HCT116 (cell line): Measurements from ENCODE around the gene TIPIN. TPM values are rescaled to one million over a fixed set of nuclear protein-coding genes. Genes with fewer than 3 reads are reported as not detected.
A peak's percentile ranks its signal among the peaks of the same experiment; 100 is the strongest.

Source experiments
- ATAC-seq: fragments of 200-7000 bp; cut with Tn5 transposase; 2 replicates; pipeline ENCODE4 v1.9.1; 2020; ENCODE audit warnings: mild to moderate bottlenecking, moderate library complexity
- BruUV-seq: library from RNA; stranded (reverse); fragments of 400-500 nt; replicated peaks from 2 replicates; lab custom pipeline; 2021; lab: Mats Ljungman, UMichigan
- CTCF ChIA-PET: fragments of 300-600 bp; sonication (Branson Sonifier 250); formaldehyde crosslinking; loops from one replicate; lab custom pipeline; 2021; ENCODE audit warnings: antibody characterized with exemption; lab: Charles Lee
- POLR2A ChIA-PET: fragments of 300-600, 350-600 bp; sonication (Branson Sonifier 250); formaldehyde crosslinking; loops from one replicate; lab custom pipeline; 2021; ENCODE audit warnings: antibody characterized with exemption; lab: Charles Lee
- RAD21 ChIA-PET, 2 experiments: fragments of 300-600 bp; sonication (Branson Sonifier 250); formaldehyde crosslinking; loops; one replicate each; lab custom pipeline; 2023; ENCODE audit warnings: low total read pairs in 2 of 2; ENCODE audit not compliant: uncharacterized antibody in 2 of 2, unreplicated experiment in 2 of 2, low non-redundant PET in 1 of 2; lab: Charles Lee
- DNase-seq: peaks from one replicate; pipeline ENCODE4 v3.0.0-alpha.2; 2010; ENCODE audit warnings: low read depth, low spot score
- H2AFZ ChIP-seq: fragments of 200-600 bp; shearing (Covaris generic), sonication (generic); 2 replicates; pipeline ENCODE4 v1.6.1; 2017; ENCODE audit warnings: low read depth, mixed run types, mixed read lengths, antibody characterized with exemption, low read length; ENCODE audit not compliant: poor library complexity, severe bottlenecking
- H3K27ac ChIP-seq: 2 replicates; pipeline ENCODE4 v1.5.1; 2012; ENCODE audit warnings: low read depth, low read length
- H3K27me3 ChIP-seq: fragments of 200-600 bp; sonication (generic); 2 replicates; pipeline ENCODE4 v1.6.1; 2016; ENCODE audit warnings: mixed run types, low read length, mixed read lengths; ENCODE audit not compliant: insufficient read depth
- H3K36me3 ChIP-seq, 2 experiments: fragments of 200-500 bp in 1 of 2; fragments of 200-600 bp in 1 of 2; sonication (Bioruptor generic) in 1 of 2; sonication (generic) in 1 of 2; 2 replicates each; pipeline versions ENCODE4 v1.5.1 to v1.6.1; 2014 to 2016; ENCODE audit warnings: low read length in 2 of 2, inconsistent platforms in 1 of 2, mixed read lengths in 1 of 2, mixed run types in 1 of 2; ENCODE audit not compliant: insufficient read depth in 2 of 2, control insufficient read depth in 1 of 2
- H3K4me1 ChIP-seq, 2 experiments: fragments of 200-600 bp in 1 of 2; sonication (generic) in 1 of 2; 2 replicates each; pipeline versions ENCODE4 v1.5.1 to v1.6.1; 2012 to 2017; ENCODE audit warnings: low read length in 2 of 2, inconsistent platforms in 1 of 2, mild to moderate bottlenecking in 1 of 2, mixed read lengths in 1 of 2, mixed run types in 1 of 2, moderate library complexity in 1 of 2; ENCODE audit not compliant: insufficient read depth in 2 of 2, control insufficient read depth in 1 of 2
- H3K4me2 ChIP-seq: fragments of 200-600 bp; sonication (generic); 2 replicates; pipeline ENCODE4 v1.6.1; 2017; ENCODE audit warnings: mixed run types, low read length, mixed read lengths
- H3K4me3 ChIP-seq, 2 experiments: fragments of 200-600 bp in 1 of 2; sonication (generic) in 1 of 2; replicated peaks in 1 of 2; 2 replicates each; pipeline ENCODE4 v1.5.1; 2011 to 2016; ENCODE audit warnings: low read length in 2 of 2, control low read depth in 1 of 2, low read depth in 1 of 2, mild to moderate bottlenecking in 1 of 2, mixed read lengths in 1 of 2, mixed run types in 1 of 2
- H3K79me2 ChIP-seq: fragments of 200-600 bp; sonication (generic); 2 replicates; pipeline ENCODE4 v1.6.1; 2017; ENCODE audit warnings: mild to moderate bottlenecking, mixed run types, low read length, moderate library complexity, mixed read lengths; ENCODE audit not compliant: insufficient read depth
- H3K9ac ChIP-seq: fragments of 200-600 bp; sonication (generic); 2 replicates; pipeline ENCODE4 v1.6.1; 2016; ENCODE audit warnings: low read length, mixed read lengths
- H3K9me2 ChIP-seq: fragments of 200-600 bp; sonication (generic), shearing (Covaris generic); 2 replicates; pipeline ENCODE4 v1.6.1; 2017; ENCODE audit warnings: mixed run types, mild to moderate bottlenecking, moderate library complexity; ENCODE audit not compliant: insufficient read depth
- H3K9me3 ChIP-seq, 2 experiments: fragments of 200-500 bp in 1 of 2; fragments of 200-600 bp in 1 of 2; sonication (Bioruptor generic) in 1 of 2; sonication (generic) in 1 of 2; 2 replicates each; pipeline ENCODE4 v1.6.1; 2014 to 2017; ENCODE audit warnings: low read length in 2 of 2, mixed read lengths in 2 of 2, inconsistent platforms in 1 of 2, low read depth in 1 of 2, mild to moderate bottlenecking in 1 of 2, mixed run types in 1 of 2, moderate library complexity in 1 of 2; ENCODE audit not compliant: control insufficient read depth in 1 of 2, insufficient read depth in 1 of 2
- H4K20me1 ChIP-seq: fragments of 200-600 bp; sonication (generic), shearing (Covaris generic); 2 replicates; pipeline ENCODE4 v1.6.1; 2017; ENCODE audit warnings: mixed run types, mild to moderate bottlenecking, moderate library complexity; ENCODE audit not compliant: insufficient read depth
- EZH2phosphoT487 ChIP-seq: fragments of 200-600 bp; IDR thresholded peaks from 2 replicates; pipeline ENCODE4 v1.6.1; 2018; ENCODE audit warnings: antibody characterized with exemption, borderline replicate concordance
- TCF7L2 ChIP-seq: IDR thresholded peaks from 2 replicates; pipeline ENCODE4 v1.7.0; 2011; ENCODE audit warnings: borderline replicate concordance, inconsistent platforms; ENCODE audit not compliant: insufficient read depth, insufficient read length; ENCODE audit errors: extremely low read depth
- intact Hi-C: fragments of 100-400 bp; cut with micrococcal nuclease; formaldehyde crosslinking; loops from 2 replicates; pipeline ENCODE4 v1.10.0; 2022
- total RNA-seq: library from RNA; stranded (reverse); gene quantifications from one replicate; pipeline ENCODE4 v1.2.1, GENCODE V29; 2021; ENCODE audit not compliant: unreplicated experiment
- TF ChIP-seq, protein P1 (sequence below): IDR thresholded peaks from 2 replicates; pipeline ENCODE4 v1.6.1; 2011; ENCODE audit warnings: mild to moderate bottlenecking, low read length, moderate library complexity; ENCODE audit not compliant: insufficient replicate concordance; ENCODE audit errors: extremely low read depth

TIPIN gene
- total RNA-seq, 1 experiment from 2014 or later: 28.1 TPM

DNA sequence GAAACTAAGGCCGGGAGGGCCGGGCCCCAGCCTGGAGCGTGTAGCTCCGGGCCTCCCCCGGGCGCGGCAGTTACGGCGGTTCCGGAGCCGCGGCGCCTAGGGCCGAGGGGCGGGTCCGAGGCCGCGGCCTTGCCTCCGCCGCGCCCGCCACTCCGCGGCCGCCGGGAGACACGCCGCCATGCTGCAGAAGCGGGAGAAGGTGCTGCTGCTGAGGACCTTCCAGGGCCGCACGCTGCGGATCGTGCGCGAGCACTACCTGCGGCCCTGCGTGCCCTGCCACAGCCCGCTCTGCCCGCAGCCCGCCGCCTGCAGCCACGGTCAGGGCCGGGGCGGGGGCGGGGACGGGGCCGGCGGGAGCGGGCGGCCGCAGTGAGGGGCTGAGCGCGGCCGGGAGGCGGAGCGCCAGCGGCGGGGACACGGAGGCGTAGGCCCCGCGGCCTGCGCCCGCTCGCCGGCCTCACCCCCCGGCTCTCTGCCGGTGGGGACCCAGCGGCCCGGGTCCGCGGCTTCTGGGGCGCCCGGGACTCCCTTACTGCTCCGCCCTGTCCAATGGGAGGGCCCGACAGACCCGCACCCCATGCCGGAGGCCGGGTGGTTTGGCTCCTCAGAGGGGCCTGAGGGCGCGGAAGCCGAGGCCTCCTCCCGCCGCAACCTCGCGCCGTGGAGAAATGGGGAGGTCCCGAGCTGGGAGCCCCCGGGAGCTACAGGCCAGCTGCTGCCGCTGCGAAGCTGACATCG is 62.9 kb downstream of the TIPIN start, which contains the start of gene DIS3L (continued):
- TF ChIP-seq, protein P1, sequence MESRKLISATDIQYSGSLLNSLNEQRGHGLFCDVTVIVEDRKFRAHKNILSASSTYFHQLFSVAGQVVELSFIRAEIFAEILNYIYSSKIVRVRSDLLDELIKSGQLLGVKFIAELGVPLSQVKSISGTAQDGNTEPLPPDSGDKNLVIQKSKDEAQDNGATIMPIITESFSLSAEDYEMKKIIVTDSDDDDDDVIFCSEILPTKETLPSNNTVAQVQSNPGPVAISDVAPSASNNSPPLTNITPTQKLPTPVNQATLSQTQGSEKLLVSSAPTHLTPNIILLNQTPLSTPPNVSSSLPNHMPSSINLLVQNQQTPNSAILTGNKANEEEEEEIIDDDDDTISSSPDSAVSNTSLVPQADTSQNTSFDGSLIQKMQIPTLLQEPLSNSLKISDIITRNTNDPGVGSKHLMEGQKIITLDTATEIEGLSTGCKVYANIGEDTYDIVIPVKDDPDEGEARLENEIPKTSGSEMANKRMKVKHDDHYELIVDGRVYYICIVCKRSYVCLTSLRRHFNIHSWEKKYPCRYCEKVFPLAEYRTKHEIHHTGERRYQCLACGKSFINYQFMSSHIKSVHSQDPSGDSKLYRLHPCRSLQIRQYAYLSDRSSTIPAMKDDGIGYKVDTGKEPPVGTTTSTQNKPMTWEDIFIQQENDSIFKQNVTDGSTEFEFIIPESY: no peak

DNA sequence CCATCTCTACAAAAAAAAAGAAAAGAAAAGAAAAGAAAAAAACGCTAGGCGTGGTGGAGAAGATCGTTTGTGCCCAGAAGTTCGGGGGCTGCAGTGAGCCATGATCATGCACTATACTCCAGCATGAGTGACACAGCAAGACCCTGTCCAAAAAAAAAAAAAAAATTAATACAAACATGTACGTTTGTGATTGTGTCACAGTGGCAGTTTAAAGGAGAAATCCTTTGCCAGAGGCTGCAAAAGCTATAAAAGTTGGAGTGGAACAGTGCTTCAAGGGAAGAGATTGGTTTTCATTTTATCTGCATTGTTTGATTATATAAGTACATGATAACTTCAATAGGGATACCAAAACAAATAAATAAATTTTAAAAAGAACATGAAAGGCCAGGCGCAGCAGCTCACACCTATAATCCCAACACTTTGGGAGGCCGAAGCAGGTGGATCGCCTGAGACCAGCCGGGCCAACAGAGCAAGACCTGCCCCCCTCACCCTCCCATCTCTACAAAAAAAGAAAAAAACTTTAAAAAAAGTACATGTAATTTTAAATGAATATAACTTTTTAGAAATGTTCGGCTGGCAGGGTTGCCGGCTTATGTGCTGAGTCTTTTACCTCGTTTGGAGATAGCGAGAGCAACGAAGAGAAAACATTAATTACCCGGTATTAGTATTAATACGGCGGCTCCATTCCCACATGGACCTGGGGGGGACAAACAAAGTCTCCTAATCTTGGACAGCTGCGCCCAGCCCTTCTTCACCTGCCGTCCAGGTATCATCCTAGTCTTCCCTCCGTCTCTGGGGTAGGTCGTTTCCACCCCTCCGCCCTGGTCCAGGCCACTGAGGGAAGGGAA is 63.7 kb downstream of the TIPIN start:
- H3K4me3 ChIP-seq: peak overlapping the region; percentile 67
- BruUV-seq: TSS peak; percentile 71
- peak overlapping the region; percentile 88 for H3K27ac ChIP-seq
- TF ChIP-seq TCF7L2 (no peak), EZH2phosphoT487 (no peak)
- TF ChIP-seq, protein P1: no peak
- no peaks in the 10 kb centered on the region for H3K27me3 ChIP-seq
- peak overlapping the region; percentile 98 for H3K4me2 ChIP-seq
- intact Hi-C loops: no loop called here
- RAD21 ChIA-PET: no interaction called here
- POLR2A ChIA-PET: interaction anchor here (0.7 to 1.1 kb wide), 2 partner anchors 10 kb away, joined by 3 read pairs; no protein-coding TSS in a partner anchor
- H3K36me3 ChIP-seq: peaks cover 0 to 4% of the 10 kb centered on the region in 2 experiments; a peak in 1 of 4 replicates
- no peaks in the 10 kb centered on the region for H3K9me3 ChIP-seq
- CTCF ChIA-PET: no interaction called here
- DNase-seq (no peak), ATAC-seq (no peak; the same call in 1 of the 2 replicates)
- H3K9ac ChIP-seq: peak overlapping the region; percentile 80
- H3K79me2 ChIP-seq: peaks cover 32% of the 10 kb centered on the region
- no peaks in the 10 kb centered on the region for H4K20me1 ChIP-seq
- peaks cover 17 to 44% of the 10 kb centered on the region in 2 experiments for H3K4me1 ChIP-seq
- H3K9me2 ChIP-seq: no peaks in the 10 kb centered on the region
- peak overlapping the region; percentile 72 for H2AFZ ChIP-seq
